ENCODE results near the gene RGS7. TPM values are rescaled to one million over a fixed set of nuclear protein-coding genes. Genes with fewer than 3 reads are reported as not detected.
"Not testable (repeated sequence)": the region's sequence is repeated elsewhere in the genome, so short reads cannot be mapped to it uniquely, and the experiment has no call there.

RGS7 gene
- total and polyA plus RNA-seq, 10 donors: 0.09 to 1.8 (median 0.72) TPM; not detected in 1

DNA sequence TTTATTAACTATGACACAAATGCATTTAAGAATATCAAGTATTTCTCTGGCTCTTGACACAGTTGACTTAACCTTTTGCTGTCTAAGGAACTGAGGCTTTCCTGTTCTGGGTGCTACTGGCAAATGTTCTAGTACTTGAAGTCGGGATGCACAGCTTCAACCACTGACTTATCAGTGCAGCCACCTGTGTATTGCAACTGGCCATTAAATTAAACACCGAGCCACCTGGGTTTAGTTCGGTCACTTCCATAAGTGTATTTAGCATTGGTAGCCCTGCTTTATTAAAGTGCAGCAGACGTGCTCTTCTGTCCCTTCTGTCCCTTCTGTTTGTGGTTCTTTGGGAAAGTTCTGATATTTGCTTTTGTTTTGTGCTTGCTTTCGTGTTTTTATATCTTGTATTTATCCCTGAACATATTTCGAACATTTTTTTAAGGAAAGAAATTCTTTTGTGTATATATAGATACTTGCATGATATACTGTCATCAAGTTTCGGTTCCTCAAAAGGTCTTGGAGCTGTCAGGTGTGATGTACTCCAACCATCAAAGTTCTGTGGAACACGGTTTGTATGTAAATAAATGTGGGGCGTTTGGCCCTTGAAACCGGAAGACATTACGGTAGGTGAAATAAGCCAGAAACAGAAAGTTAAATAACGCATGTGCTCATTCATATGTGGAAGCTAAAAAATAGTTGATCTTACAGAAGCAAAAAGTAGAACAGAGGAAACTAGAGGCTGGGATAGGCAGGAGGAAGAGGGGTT lies 447.1 kb downstream of the RGS7 start:
- H3K4me3 ChIP-seq: no peak overlapping the region
- no peak overlapping the region for H3K27ac ChIP-seq
- no peak for DNase-seq
- no peaks in the 10 kb centered on the region for H3K36me3 ChIP-seq
- WGBS, 5 donors: 70 to 83% (median 75%) methylated on average over 12 of the region's 12 CpGs
- intact Hi-C loops (cut with DNase I; ENCODE audit: low total_unique reads): no loop called here
- TF ChIP-seq POLR2AphosphoS5 (IDR thresholded peaks at IDR 0.05) (no peak), CTCF (IDR thresholded peaks at IDR 0.05 in 8 of 11, conservative IDR thresholded peaks at IDR 0.05 in 3 of 11) (no peak), POLR2A (IDR thresholded peaks at IDR 0.05) (no peak)
- no peaks in the 10 kb centered on the region for H3K4me1 ChIP-seq
- no peaks in the 10 kb centered on the region for H3K9me3 ChIP-seq
- no peaks in the 10 kb centered on the region for H3K27me3 ChIP-seq (replicated peaks in 1 of 7)

- H3K36me3 ChIP-seq: no peaks in the 10 kb centered on the region
- TF ChIP-seq POLR2A (IDR thresholded peaks at IDR 0.05) (no peak), CTCF (IDR thresholded peaks at IDR 0.05 in 8 of 11, conservative IDR thresholded peaks at IDR 0.05 in 3 of 11) (no peak), POLR2AphosphoS5 (IDR thresholded peaks at IDR 0.05) (no peak)
- H3K27me3 ChIP-seq (replicated peaks in 1 of 7): no peaks in the 10 kb centered on the region
- intact Hi-C loops (cut with DNase I; ENCODE audit: low total_unique reads): no loop called here
- peaks cover 0 to 2% (median 0%) of the 10 kb centered on the region in 8 donors for H3K9me3 ChIP-seq
- H3K27ac ChIP-seq: no peak overlapping the region
- H3K4me3 ChIP-seq: no peak overlapping the region
- no peak for DNase-seq
- no peaks in the 10 kb centered on the region for H3K4me1 ChIP-seq
Observed at GRCh38 chr1:240906477-240906876, 450.5 kb downstream of the RGS7 start.

DNA sequence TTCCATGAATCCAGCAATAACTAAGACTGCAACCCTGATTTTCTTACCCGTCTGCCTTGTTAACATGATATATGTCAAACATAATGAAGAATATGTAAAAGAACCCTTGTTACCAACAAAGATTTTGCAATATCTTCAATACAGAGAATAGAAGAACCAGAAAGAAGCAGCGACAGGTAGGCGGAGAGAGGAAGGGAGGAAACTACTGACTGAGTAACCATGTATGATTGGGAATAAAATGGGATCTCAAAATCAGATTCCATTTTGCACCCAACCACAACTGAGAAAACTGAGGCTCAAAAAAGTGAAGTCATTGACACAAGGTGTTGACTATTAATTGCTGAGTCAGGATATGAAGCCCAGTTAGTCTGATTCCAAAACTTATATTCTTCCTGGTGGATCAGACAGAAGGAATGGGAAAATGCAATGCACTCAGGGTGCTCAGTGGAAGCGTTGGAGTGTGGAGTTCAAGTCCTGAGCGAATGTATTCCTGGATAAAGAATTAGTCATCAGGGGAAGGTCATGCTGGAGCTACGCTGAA lies 451.7 kb downstream of the RGS7 start:
- 80 to 88% (median 84%) methylated on average over 6 of the region's 6 CpGs for WGBS, 5 donors
- peaks cover 0 to 13% (median 0%) of the 10 kb centered on the region in 8 donors for H3K9me3 ChIP-seq
- no peaks in the 10 kb centered on the region for H3K4me1 ChIP-seq
- no peak overlapping the region for H3K4me3 ChIP-seq
- intact Hi-C loops (cut with DNase I; ENCODE audit: low total_unique reads): no loop called here
- H3K27me3 ChIP-seq (replicated peaks in 1 of 7): no peaks in the 10 kb centered on the region
- no peak for DNase-seq
- H3K27ac ChIP-seq: no peak overlapping the region
- H3K36me3 ChIP-seq: no peaks in the 10 kb centered on the region
- no peak for TF ChIP-seq POLR2AphosphoS5 (IDR thresholded peaks at IDR 0.05)
- TF ChIP-seq CTCF (IDR thresholded peaks at IDR 0.05 in 8 of 11, conservative IDR thresholded peaks at IDR 0.05 in 3 of 11): no peak
- TF ChIP-seq POLR2A (IDR thresholded peaks at IDR 0.05): no peak

GRCh38 chr1:240895424-240895823 lies 461.6 kb downstream of the RGS7 start:
- DNase-seq; H3K36me3 ChIP-seq; H3K27ac ChIP-seq; H3K27me3 ChIP-seq (replicated peaks in 1 of 7); H3K4me3 ChIP-seq; H3K4me1 ChIP-seq; intact Hi-C loops (cut with DNase I; ENCODE audit: low total_unique reads): not testable (repeated sequence)
- H3K9me3 ChIP-seq: peaks cover 0 to 14% (median 3%) of the 10 kb centered on the region in 8 donors
- 87 to 98% (median 93%) methylated on average over 4 of the region's 4 CpGs for WGBS, 5 donors
